GM19395 (cell line): ENCODE data around the gene DNAH6.
"Not testable (repeated sequence)": the region's sequence is repeated elsewhere in the genome, so short reads cannot be mapped to it uniquely, and the experiment has no call there.

Source experiments
- ATAC-seq: cut with Tn5 transposase; IDR thresholded peaks from one replicate; pipeline ENCODE4 v1.9.1; 2021; ENCODE audit warnings: mild to moderate bottlenecking, moderate library complexity; ENCODE audit not compliant: unreplicated experiment

The DNAH6 gene

DNA sequence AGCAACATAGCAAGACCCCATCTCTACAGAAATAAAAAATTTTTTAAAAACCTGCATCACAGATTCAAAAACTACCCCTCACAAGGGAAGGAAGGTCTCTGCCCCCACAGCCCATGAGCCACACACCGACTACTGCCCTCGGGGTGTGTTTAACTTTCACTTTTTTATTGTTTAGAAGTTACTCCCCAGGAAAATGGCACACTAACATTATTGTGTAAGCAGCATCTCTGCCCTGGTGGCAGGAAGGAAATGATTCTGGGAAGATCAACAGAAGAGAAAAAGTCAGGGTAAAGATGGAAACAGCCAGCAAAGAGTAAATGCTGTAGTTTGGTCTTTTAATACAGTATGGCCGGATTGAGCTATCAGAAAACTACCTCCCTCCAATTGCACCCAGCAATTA is 342.6 kb downstream of the DNAH6 start:
- ATAC-seq = no peak

DNA sequence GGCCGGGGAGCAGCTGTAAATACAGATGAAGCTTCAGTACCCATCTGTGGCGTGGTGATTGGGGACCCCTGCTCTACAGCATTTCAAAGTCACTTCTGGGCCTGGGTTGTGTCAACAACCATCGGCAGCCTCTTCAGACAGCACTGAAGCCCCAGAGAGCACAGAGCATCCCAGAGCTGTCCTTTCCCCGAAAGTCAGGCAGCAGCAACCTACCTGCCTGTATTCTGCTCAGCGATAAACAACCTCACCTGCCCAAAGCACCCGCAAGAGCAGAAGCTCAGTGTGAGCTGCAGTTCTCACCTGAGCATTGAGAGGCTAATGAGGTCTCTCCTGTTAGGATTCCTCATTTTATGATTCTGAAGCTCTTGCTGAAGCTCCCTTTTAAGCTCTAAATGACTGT is 345.2 kb downstream of the DNAH6 start:
- no peak for ATAC-seq

DNA sequence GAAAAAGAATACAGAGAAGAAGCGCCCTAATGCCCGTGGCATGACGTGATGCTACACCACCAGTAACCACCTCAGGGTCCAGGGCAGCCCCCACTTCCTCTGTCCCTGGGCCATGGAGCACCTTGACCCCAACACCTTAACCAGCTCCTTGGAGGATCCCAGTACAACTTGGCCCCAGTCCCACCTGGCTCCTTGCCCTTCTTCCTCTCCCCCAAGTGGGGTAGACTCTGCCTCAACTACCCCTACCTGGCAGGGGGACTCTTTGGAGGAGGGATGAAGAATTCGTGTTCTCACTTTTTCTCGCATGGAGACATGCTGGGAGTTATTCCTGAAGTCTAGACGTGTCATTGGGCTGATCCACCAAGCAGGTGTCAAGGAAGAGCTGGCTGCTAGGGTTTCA is 345.7 kb downstream of the DNAH6 start:
- ATAC-seq = no peak

DNA sequence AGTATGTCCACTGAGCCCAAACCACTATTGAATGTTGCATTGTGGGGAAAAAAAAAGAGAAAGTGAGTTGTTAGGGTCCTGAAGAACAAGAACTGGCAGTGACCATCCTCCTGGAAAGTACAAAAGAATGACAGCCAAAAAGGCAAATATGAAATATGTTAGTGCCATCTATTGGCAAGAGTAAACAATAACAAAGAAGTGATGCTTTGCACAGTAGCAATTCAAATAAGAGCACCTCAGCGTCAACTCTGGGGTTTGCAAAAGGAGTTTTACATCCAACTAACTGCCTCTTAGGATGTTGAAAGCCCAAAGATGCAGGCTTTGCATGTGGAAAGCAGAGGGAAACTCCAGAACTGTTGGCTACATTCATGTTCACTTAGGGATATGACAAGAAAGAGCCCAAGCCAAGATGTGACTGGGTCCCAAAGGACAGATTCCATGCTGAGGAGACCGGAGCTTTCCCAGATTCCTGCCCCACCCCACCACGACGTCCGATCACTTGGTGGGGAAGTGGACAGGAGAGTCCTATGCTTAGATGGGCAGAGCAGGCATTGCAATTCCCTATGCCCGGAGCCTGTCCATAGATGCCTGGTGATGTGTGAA is 349.0 kb downstream of the DNAH6 start:
- ATAC-seq = no peak

DNA sequence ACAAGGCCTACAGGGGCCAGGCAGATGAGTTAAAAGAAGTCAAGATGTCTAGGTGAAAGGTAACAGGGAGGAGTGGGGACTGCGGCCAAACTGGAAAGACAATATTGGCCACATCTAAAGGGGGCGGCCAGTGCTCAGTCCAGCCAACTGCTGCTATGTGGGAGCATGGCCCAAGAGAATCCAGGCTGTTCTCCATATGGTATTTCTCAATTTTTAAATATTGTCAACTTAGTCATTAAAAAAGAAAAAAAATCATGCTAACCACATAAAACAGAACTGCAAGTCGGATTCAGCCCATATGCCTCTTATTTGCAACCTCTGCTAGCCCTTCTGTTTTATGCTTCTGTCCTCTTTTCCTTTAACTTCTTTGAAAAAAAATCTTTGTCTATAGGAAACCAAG is 349.8 kb downstream of the DNAH6 start:
- no peak for ATAC-seq

DNA sequence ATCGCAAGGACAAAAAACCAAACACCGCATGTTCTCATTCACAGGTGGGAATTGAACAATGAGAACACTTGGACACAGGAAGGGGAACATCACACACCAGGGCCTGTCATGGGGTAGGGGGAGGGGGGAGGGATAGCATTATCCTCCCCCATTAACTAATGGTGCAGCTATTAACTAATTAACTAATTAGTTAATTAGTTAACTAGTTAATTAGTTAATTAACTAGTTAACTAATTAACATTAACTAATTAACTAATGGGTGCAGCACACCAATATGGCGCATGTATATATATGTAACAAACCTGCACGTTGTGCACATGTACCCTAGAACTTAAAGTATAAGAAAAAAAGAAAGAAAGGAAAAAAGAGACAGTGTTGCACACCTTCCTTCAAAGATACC is 352.0 kb downstream of the DNAH6 start:
- not testable (repeated sequence) for ATAC-seq
